H1 (cell line): ENCODE results near the gene ACHE. TPM values are rescaled to one million over a fixed set of nuclear protein-coding genes. Genes with fewer than 3 reads are reported as not detected.

Experiments used
- NANOG ChIP-seq: IDR thresholded peaks from 2 replicates; pipeline ENCODE4 v1.6.1; 2011; ENCODE audit warnings: low read length, low read depth, mild to moderate bottlenecking, inconsistent platforms; ENCODE audit not compliant: insufficient read depth, poor library complexity, severe bottlenecking
- SIX5 ChIP-seq: IDR thresholded peaks from 2 replicates; pipeline ENCODE4 v1.6.1; 2011; ENCODE audit warnings: mild to moderate bottlenecking, low read depth, low read length
- polyA plus RNA-seq, 7 experiments: library from polyadenylated mRNA; depleted of rRNA in 3 of 7; stranded (reverse) in 5 of 7; unstranded in 2 of 7; fragments of >200 nt in 5 of 7; fragments of 200-250 nt in 2 of 7; gene quantifications; 1 replicate in 5 of 7; 2 replicates in 1 of 7; 4 replicates in 1 of 7; pipeline versions ENCODE4 v1.2.1 to v1.2.3, GENCODE V29; 2011 to 2013; ENCODE audit warnings: missing spikeins in 2 of 7, mixed read lengths in 2 of 7
- total RNA-seq: library from RNA; stranded (reverse); fragmentation: NEBNext Ultra II Directional; extraction: Animal tissue kit (Norgen Biotek cat#: 25700); gene quantifications from 2 replicates; pipeline ENCODE4 v1.2.1, GENCODE V29; 2021

The ACHE gene
- total and polyA plus RNA-seq, 2 of the 8 experiments (the other 6 are each of a cell fraction or from before 2014, with no cell fraction given) = 1.4 to 4.3 TPM

GRCh38 chr7:100892364-100893317 is 3.0 kb downstream of the ACHE start (continued):
- TF ChIP-seq SIX5 = no peak
- TF ChIP-seq NANOG = no peak
